ENCODE measurements around the gene CHFR.
"Not testable (repeated sequence)": the region's sequence is repeated elsewhere in the genome, so short reads cannot be mapped to it uniquely, and the experiment has no call there.

Gene CHFR

DNA sequence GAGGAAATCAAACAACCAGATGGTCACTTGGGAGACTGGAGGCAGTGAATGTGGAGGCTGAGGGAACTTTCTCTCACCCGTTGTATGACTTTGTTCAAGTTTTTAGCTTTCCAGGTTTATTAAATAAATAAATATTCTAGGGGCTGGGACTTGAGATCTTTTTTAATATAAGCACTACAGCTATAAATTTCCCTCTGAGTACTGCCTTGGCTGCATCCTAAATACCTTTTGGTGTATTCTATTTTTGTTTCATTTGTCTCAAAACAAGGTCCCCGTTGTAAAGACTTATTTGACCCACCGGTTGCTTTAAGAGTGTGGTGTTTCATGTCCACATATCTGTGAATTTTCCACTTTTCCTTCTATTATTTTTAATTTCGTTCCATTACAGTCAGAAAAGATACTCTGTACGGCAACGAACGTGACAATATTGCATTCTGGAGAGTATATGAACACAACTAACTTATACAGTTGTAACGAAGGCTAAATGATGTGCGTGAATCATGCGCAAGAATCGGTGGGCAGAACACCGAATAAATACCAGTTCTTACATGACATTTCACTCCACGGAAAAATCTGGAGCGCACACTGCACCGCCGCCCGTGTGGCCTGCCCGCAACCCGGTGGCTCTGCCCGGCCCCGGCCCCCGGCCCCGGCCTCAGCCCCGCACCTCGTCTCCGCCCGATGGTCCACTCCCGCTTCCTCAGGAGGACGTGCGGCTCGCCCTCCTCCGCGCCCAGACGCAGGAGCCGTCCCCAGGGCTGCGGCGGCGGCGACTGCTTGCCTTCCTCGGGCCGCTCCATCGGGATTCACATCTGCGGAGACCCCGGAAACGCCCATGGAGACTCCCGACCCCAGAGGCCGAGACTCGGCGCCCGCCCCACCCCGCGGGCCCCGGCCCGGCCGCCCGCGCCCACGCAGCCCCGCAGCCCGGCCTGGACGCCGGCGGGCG lies 602 bp downstream of the CHFR start:
- FAIRE-seq (peak; percentile 33), DNase-seq (ENCODE audit: insufficient read length, low spot score) (no peak)
- TF ChIP-seq SPI1 (IDR thresholded peaks at IDR 0.05; ENCODE audit: low read depth, low read length) (no peak), PAX5 (IDR thresholded peaks at IDR 0.05; ENCODE audit: insufficient read depth, low read length, severe bottlenecking) (no peak), POU2F2 (IDR thresholded peaks at IDR 0.05; ENCODE audit: low read depth, low read length) (no peak), TAF1 (IDR thresholded peaks at IDR 0.05; ENCODE audit: low read depth, low read length) (no peak), POLR2A (IDR thresholded peaks at IDR 0.05; ENCODE audit: low read depth, low read length) (no peak), POLR2AphosphoS5 (IDR thresholded peaks at IDR 0.05; ENCODE audit: low read depth, low read length) (no peak)

DNA sequence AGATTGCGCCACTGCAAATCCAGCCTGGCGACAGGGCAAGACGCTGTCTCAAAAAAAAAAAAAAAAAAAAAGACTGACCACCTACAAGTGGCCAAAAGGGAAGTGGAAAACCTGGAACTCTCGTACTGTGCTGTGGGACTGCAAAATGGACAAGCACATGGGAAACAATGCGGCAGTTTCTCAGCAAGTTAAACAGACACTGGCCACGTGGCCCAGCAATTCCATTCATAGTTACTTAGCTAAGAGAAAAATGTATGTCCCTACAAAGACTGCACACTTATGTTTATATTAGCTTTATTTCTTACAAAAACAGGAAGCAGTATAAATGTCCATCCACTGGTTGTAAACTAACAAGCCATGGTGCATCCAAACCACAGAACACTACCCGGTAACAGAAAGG lies 5.6 kb downstream of the CHFR start:
- no peak for TF ChIP-seq SPI1 (IDR thresholded peaks at IDR 0.05; ENCODE audit: low read depth, low read length)
- TF ChIP-seq PAX5 (IDR thresholded peaks at IDR 0.05; ENCODE audit: insufficient read depth, low read length, severe bottlenecking): no peak
- no peak for TF ChIP-seq POLR2AphosphoS5 (IDR thresholded peaks at IDR 0.05; ENCODE audit: low read depth, low read length)
- DNase-seq (ENCODE audit: insufficient read length, low spot score) (no peak), FAIRE-seq (no peak)

DNA sequence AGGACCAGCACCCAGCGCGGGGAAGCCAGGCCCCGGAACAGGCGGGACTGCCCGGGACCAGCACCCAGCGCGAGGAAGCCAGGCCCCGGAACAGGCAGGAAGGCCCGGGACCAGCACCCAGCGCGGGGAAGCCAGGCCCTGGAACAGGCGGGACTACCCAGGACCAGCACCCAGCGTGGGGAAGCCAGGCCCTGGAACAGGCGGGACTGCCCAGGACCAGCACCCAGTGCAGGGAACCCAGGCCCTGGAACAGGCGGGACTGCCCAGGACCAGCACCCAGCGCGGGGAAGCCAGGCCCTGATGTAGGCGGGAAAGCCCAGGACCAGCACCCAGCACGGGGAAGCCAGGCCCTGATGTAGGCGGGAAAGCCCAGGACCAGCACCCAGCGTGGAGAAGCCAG lies 12.8 kb downstream of the CHFR start:
- FAIRE-seq: not testable (repeated sequence)

DNA sequence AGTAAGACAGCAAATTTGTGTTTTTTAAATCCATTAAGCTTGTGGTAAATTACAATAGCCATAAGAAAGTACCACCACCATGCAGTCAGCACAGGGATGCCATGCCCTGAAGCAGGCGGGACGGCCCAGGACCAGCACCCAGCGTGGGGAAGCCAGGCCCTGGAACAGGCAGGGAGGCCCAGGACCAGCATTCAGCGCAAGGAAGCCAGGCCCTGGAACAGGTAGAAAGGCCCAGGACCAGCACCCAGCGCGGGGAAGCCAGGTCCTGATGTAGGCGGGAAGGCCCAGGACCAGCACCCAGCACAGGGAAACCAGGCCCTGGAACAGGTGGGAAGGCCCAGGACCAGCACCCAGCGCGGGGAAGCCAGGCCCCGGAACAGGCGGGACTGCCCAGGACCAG lies 13.2 kb downstream of the CHFR start:
- DNase-seq (ENCODE audit: insufficient read length, low spot score) (no peak), FAIRE-seq (no peak)
- TF ChIP-seq POLR2AphosphoS5 (IDR thresholded peaks at IDR 0.05; ENCODE audit: low read depth, low read length) (no peak), TAF1 (IDR thresholded peaks at IDR 0.05; ENCODE audit: low read depth, low read length) (no peak), POU2F2 (IDR thresholded peaks at IDR 0.05; ENCODE audit: low read depth, low read length) (no peak), POLR2A (IDR thresholded peaks at IDR 0.05; ENCODE audit: low read depth, low read length) (no peak), SPI1 (IDR thresholded peaks at IDR 0.05; ENCODE audit: low read depth, low read length) (no peak), PAX5 (IDR thresholded peaks at IDR 0.05; ENCODE audit: insufficient read depth, low read length, severe bottlenecking) (no peak)

More for the DNA sequence above, 12.8 kb downstream of the CHFR start:
- DNase-seq (ENCODE audit: insufficient read length, low spot score): not testable (repeated sequence)

DNA sequence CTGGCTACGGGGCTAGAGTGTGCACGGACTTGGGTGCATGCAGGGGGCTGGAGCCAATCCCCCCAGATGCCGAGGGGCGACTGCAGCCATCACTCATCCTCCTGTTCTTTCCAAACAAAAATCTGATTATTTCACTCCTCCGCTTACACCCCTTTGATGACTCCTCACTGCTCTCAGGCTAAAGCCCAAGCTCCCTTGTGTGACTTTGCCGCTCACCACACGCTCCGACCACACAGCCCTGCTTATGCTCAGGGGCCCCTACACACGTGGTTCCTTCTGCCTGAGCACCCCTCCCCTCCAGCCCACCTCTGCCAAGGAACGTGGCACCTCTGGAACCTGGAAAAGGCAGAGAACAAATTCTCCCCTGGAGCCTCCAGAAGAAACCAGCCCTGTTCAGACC lies 13.7 kb downstream of the CHFR start:
- FAIRE-seq (no peak), DNase-seq (ENCODE audit: insufficient read length, low spot score) (no peak)

DNA sequence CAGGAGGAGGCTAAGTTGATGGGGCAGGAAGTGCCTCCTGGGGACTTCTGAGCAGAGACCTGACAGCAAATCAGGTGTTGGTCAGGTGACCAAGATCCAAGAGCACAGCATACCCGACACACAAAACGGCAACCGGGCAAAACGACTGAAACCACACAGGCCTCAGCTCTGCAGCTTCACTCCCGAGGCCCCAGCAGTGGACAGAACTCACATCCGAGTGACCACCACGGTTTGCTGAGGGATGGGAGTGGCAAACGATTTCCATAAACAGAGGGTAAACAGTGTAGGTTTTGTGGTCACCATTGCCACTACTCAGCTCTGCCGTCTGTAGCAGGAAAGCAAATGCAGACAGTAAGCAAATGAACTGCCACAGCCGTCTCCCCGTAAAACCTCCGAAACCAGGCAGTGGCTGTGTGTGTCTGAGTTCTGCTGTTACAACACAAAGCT lies 14.4 kb downstream of the CHFR start:
- no peak for TF ChIP-seq TAF1 (IDR thresholded peaks at IDR 0.05; ENCODE audit: low read depth, low read length)
- no peak for TF ChIP-seq PAX5 (IDR thresholded peaks at IDR 0.05; ENCODE audit: insufficient read depth, low read length, severe bottlenecking)
- TF ChIP-seq POU2F2 (IDR thresholded peaks at IDR 0.05; ENCODE audit: low read depth, low read length): no peak
- TF ChIP-seq POLR2AphosphoS5 (IDR thresholded peaks at IDR 0.05; ENCODE audit: low read depth, low read length): no peak
- no peak for TF ChIP-seq POLR2A (IDR thresholded peaks at IDR 0.05; ENCODE audit: low read depth, low read length)
- TF ChIP-seq SPI1 (IDR thresholded peaks at IDR 0.05; ENCODE audit: low read depth, low read length): no peak
- DNase-seq (ENCODE audit: insufficient read length, low spot score): no peak
- FAIRE-seq: no peak

More for the DNA sequence above, 13.7 kb downstream of the CHFR start:
- TF ChIP-seq POLR2A (IDR thresholded peaks at IDR 0.05; ENCODE audit: low read depth, low read length) (no peak), SPI1 (IDR thresholded peaks at IDR 0.05; ENCODE audit: low read depth, low read length) (no peak), POU2F2 (IDR thresholded peaks at IDR 0.05; ENCODE audit: low read depth, low read length) (no peak), POLR2AphosphoS5 (IDR thresholded peaks at IDR 0.05; ENCODE audit: low read depth, low read length) (no peak), TAF1 (IDR thresholded peaks at IDR 0.05; ENCODE audit: low read depth, low read length) (no peak), PAX5 (IDR thresholded peaks at IDR 0.05; ENCODE audit: insufficient read depth, low read length, severe bottlenecking) (no peak)

DNA sequence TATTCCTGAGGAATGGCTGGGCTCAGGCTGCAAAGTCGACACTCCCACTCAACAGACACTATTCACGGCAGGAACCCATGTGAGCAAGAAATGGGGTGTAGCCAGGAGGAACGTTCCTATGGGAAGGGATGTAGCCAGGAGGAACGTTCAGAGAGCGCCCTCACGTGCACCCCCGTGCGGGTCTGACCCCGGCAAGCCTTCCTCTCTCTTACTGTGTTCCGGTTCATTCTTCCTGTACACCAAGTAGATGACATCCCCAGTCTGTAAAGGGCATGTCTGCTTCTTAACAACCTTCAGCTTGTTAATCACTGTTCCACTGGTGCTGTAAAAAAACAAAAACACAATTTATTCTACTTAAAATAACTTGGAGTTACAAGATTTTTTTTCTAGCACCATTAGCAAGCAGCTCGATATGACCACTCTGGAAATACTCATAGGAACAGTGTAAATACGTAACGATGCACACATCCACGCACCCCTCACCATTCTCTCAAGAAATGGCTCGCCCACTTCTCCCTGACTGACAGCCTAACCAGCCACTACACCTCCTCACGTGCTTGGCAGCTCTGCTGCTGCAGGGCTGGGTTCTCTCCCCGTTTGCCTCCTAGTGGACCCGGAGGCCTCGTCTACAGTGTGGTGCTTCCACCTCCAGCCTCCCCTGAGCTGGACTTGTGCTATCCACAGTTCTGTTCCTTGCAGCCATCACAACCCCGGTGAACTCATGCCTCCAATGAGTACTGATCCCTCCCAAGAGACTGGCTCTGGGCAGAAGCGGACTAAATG lies 15.1 kb downstream of the CHFR start:
- no peak for TF ChIP-seq SPI1 (IDR thresholded peaks at IDR 0.05; ENCODE audit: low read depth, low read length)
- no peak for TF ChIP-seq PAX5 (IDR thresholded peaks at IDR 0.05; ENCODE audit: insufficient read depth, low read length, severe bottlenecking)
- no peak for TF ChIP-seq POU2F2 (IDR thresholded peaks at IDR 0.05; ENCODE audit: low read depth, low read length)
- no peak for TF ChIP-seq POLR2AphosphoS5 (IDR thresholded peaks at IDR 0.05; ENCODE audit: low read depth, low read length)
- TF ChIP-seq TAF1 (IDR thresholded peaks at IDR 0.05; ENCODE audit: low read depth, low read length): no peak
- DNase-seq (ENCODE audit: insufficient read length, low spot score) (no peak), FAIRE-seq (no peak)

DNA sequence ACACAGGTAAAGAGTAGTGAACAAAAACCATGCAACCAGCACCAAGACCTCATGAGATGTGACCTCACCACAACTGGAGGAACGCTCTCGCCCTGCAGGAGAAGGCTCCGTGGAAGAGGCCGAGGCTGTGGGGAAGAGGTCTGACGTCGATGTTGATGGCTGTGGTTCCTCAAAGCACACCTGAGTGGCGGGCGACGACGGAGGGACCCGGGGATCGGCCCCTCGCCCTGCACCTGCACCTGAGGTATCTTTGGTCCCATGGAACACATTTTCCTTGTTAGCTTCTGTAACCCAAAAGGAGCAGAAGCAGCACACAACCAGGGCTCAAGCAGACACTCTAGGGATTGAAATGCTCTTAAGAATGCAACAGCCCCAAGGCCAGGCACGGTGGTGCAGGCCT lies 17.9 kb downstream of the CHFR start:
- no peak for FAIRE-seq
- TF ChIP-seq TAF1 (IDR thresholded peaks at IDR 0.05; ENCODE audit: low read depth, low read length) (no peak), POLR2AphosphoS5 (IDR thresholded peaks at IDR 0.05; ENCODE audit: low read depth, low read length) (no peak), PAX5 (IDR thresholded peaks at IDR 0.05; ENCODE audit: insufficient read depth, low read length, severe bottlenecking) (no peak), SPI1 (IDR thresholded peaks at IDR 0.05; ENCODE audit: low read depth, low read length) (no peak), POU2F2 (IDR thresholded peaks at IDR 0.05; ENCODE audit: low read depth, low read length) (no peak), POLR2A (IDR thresholded peaks at IDR 0.05; ENCODE audit: low read depth, low read length) (no peak)

DNA sequence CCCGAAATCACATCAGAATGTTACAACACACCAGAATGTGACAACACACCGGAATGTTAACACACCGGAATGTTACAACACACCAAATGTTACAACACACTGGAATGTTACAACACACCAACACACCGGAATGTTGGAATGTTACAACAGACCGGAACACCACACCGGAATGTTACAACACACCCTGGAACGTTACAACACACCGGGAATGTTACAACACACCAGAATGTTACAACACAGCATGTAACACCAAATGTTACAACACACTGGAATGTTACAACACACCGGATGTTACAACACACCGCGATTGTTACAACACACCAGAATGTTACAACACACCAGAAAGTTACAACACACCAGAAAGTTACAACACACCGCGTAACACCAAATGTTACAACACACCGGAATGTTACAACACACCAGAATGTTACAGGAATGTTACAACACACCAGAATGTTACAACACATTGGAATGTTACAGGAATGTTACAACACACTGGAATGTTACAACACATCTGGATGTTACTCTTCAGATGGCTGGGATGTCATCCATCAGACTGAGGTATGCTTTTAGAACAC lies 21.1 kb downstream of the CHFR start:
- FAIRE-seq: peak; percentile 90
- TF ChIP-seq POLR2AphosphoS5 (IDR thresholded peaks at IDR 0.05; ENCODE audit: low read depth, low read length): no peak
- TF ChIP-seq SPI1 (IDR thresholded peaks at IDR 0.05; ENCODE audit: low read depth, low read length): no peak
- no peak for TF ChIP-seq POU2F2 (IDR thresholded peaks at IDR 0.05; ENCODE audit: low read depth, low read length)
- TF ChIP-seq TAF1 (IDR thresholded peaks at IDR 0.05; ENCODE audit: low read depth, low read length): no peak
- no peak for DNase-seq (ENCODE audit: insufficient read length, low spot score)

More for the DNA sequence above, 17.9 kb downstream of the CHFR start:
- DNase-seq (ENCODE audit: insufficient read length, low spot score): no peak

Data from GM12891 (cell line).